Astrocyte (in vitro differentiated cells and primary cell): ENCODE results near the gene ACP6. TPM values are rescaled to one million over a fixed set of nuclear protein-coding genes. Genes with fewer than 3 reads are reported as not detected.

Experiments used
- DNase-seq: peaks from one replicate; pipeline ENCODE4 v3.0.0-alpha.2; 2010; ENCODE audit warnings: low read depth
- FAIRE-seq: peaks from 2 replicates; lab custom pipeline; 2011; peaks lifted over from hg19 to GRCh38; lab: Jason Lieb, UNC
- H2AFZ ChIP-seq: 2 replicates; pipeline ENCODE4 v1.6.0; 2012; ENCODE audit warnings: low read depth, low read length, inconsistent platforms
- H3K27ac ChIP-seq: 2 replicates; pipeline ENCODE4 v1.5.1; 2011; ENCODE audit warnings: low read depth, low read length, inconsistent platforms
- H3K27me3 ChIP-seq: 2 replicates; pipeline ENCODE4 v1.6.0; 2011; ENCODE audit warnings: low read length, inconsistent platforms; ENCODE audit not compliant: insufficient read depth
- H3K36me3 ChIP-seq: 2 replicates; pipeline ENCODE4 v1.5.1; 2011; ENCODE audit warnings: low read length, inconsistent platforms; ENCODE audit not compliant: insufficient read depth
- H3K4me1 ChIP-seq: 2 replicates; pipeline ENCODE4 v1.5.1; 2011; ENCODE audit warnings: low read length, inconsistent platforms; ENCODE audit not compliant: insufficient read depth
- H3K4me2 ChIP-seq: 2 replicates; pipeline ENCODE4 v1.6.0; 2012; ENCODE audit warnings: low read length, inconsistent platforms
- H3K4me3 ChIP-seq: 2 replicates; pipeline ENCODE4 v1.5.1; 2011; ENCODE audit warnings: low read depth, mild to moderate bottlenecking, low read length, inconsistent platforms; ENCODE audit not compliant: insufficient read depth
- H3K79me2 ChIP-seq: 2 replicates; pipeline ENCODE4 v1.6.0; 2012; ENCODE audit warnings: mild to moderate bottlenecking, low read length, inconsistent platforms; ENCODE audit not compliant: insufficient read depth
- H3K9ac ChIP-seq: 2 replicates; pipeline ENCODE4 v1.6.0; 2012; ENCODE audit warnings: mild to moderate bottlenecking, low read length, inconsistent platforms
- H3K9me3 ChIP-seq: 2 replicates; pipeline ENCODE4 v1.5.1; 2012; ENCODE audit warnings: low read depth, mild to moderate bottlenecking, low read length, inconsistent platforms; ENCODE audit not compliant: insufficient read depth
- H4K20me1 ChIP-seq: 2 replicates; pipeline ENCODE4 v1.6.0; 2012; ENCODE audit warnings: low read length, inconsistent platforms; ENCODE audit not compliant: insufficient read depth
- H3K27ac Mint-ChIP-seq: one replicate; pipeline ENCODE4 v1.8.0; 2021; ENCODE audit warnings: mild to moderate bottlenecking, mixed read lengths; ENCODE audit not compliant: unreplicated experiment
- H3K27me3 Mint-ChIP-seq: one replicate; pipeline ENCODE4 v1.8.0; 2021; ENCODE audit warnings: low read depth, mixed read lengths; ENCODE audit not compliant: unreplicated experiment
- H3K36me3 Mint-ChIP-seq: one replicate; pipeline ENCODE4 v1.8.0; 2021; ENCODE audit warnings: low read depth, mixed read lengths; ENCODE audit not compliant: unreplicated experiment
- H3K4me1 Mint-ChIP-seq: one replicate; pipeline ENCODE4 v1.8.0; 2021; ENCODE audit warnings: low read depth, mixed read lengths; ENCODE audit not compliant: unreplicated experiment
- H3K4me3 Mint-ChIP-seq: one replicate; pipeline ENCODE4 v1.8.0; 2021; ENCODE audit warnings: mild to moderate bottlenecking, moderate library complexity, mixed read lengths; ENCODE audit not compliant: unreplicated experiment
- H3K9me3 Mint-ChIP-seq: one replicate; pipeline ENCODE4 v1.8.0; 2021; ENCODE audit warnings: mild to moderate bottlenecking, mixed read lengths; ENCODE audit not compliant: unreplicated experiment
- EZH2 ChIP-seq: IDR thresholded peaks from 2 replicates; pipeline ENCODE4 v1.6.1; 2012; ENCODE audit warnings: mild to moderate bottlenecking, low read length, inconsistent platforms; ENCODE audit not compliant: insufficient read depth
- total RNA-seq: library from RNA; stranded (reverse); gene quantifications from 2 replicates; pipeline ENCODE4 v1.2.1, GENCODE V29; 2021
- TF ChIP-seq, protein P1 (sequence below): IDR thresholded peaks from 2 replicates; pipeline ENCODE4 v1.5.1; 2011; ENCODE audit warnings: low read depth, mild to moderate bottlenecking, inconsistent platforms, low read length, moderate library complexity; ENCODE audit not compliant: insufficient read depth

ACP6 gene
- total RNA-seq, 1 donor from 2014 or later: 17.5 TPM

DNA sequence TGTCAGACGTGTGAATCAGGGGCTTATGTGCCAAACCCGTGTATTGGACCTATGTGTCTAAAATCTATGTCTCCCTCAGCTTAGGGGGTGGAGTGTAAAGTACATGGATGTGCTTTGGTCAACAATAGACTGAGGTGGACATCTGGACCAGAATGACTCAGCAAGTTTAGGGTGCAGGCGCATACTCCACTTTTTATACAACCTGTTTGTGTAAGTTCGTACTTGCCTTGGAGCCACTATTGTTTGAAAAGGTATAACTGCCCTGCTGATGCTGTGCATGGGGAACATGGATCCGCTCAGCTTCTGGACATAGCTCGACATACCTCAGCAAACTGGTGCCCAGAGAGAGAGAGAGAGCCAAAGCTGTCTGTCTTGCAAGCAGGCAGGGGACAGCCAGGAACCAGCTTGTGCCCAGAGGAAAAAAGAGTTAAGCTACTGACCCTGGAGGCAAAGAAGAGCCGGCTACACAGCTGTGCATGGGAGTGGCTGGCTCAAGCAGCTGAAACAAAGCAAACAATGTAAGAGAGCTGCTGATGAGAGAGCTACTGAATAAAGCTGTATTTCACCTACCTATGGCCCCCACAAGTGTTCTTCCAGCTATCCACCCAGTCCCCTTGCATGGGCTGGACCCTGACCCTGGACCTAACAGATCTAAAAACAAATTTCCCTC, 48.8 kb upstream of the ACP6 start:
- Mint-ChIP-seq H3K27ac (no peak overlapping the region), H3K36me3 (no peaks in the 10 kb centered on the region), H3K9me3 (no peaks in the 10 kb centered on the region), H3K4me3 (no peak overlapping the region), H3K4me1 (no peaks in the 10 kb centered on the region), H3K27me3 (peaks cover 30% of the 10 kb centered on the region)
- Histone ChIP-seq H3K4me2 (no peak overlapping the region), H3K79me2 (no peaks in the 10 kb centered on the region), H3K27ac (no peak overlapping the region), H3K4me3 (no peak overlapping the region), H3K4me1 (no peaks in the 10 kb centered on the region), H2AFZ (no peak overlapping the region), H3K9ac (no peak overlapping the region), H3K36me3 (no peaks in the 10 kb centered on the region), H4K20me1 (no peaks in the 10 kb centered on the region), H3K9me3 (no peaks in the 10 kb centered on the region), H3K27me3 (no peaks in the 10 kb centered on the region)
- DNase-seq (no peak), FAIRE-seq (no peak)
- TF ChIP-seq EZH2: no peak
- TF ChIP-seq, protein P1, sequence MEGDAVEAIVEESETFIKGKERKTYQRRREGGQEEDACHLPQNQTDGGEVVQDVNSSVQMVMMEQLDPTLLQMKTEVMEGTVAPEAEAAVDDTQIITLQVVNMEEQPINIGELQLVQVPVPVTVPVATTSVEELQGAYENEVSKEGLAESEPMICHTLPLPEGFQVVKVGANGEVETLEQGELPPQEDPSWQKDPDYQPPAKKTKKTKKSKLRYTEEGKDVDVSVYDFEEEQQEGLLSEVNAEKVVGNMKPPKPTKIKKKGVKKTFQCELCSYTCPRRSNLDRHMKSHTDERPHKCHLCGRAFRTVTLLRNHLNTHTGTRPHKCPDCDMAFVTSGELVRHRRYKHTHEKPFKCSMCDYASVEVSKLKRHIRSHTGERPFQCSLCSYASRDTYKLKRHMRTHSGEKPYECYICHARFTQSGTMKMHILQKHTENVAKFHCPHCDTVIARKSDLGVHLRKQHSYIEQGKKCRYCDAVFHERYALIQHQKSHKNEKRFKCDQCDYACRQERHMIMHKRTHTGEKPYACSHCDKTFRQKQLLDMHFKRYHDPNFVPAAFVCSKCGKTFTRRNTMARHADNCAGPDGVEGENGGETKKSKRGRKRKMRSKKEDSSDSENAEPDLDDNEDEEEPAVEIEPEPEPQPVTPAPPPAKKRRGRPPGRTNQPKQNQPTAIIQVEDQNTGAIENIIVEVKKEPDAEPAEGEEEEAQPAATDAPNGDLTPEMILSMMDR: no peak

DNA sequence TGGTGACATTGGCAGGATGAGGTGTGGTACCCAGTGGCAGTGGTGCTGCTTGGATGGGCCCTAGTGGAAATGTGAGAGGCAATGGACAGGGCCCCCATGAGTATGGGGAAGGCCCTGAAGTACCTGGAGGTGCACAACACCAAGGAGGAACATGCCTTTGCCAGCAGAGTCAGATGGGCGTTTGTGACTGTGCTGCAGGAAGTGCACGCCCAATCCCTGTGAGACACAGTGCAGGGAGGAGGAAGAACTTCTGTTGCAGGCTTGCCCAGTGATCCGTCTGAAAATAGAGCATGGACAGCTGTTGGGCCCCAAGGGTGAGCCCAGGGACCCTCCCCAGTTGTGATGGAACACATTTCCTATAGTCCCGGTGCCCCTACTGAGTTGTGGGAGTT, 47.4 kb upstream of the ACP6 start:
- FAIRE-seq (no peak), DNase-seq (no peak)
- H3K4me3 Mint-ChIP-seq: no peak overlapping the region
- H3K9me3 ChIP-seq: no peaks in the 10 kb centered on the region
- H3K9me3 Mint-ChIP-seq: no peaks in the 10 kb centered on the region
- no peaks in the 10 kb centered on the region for H3K27me3 ChIP-seq
- no peaks in the 10 kb centered on the region for H4K20me1 ChIP-seq
- H3K4me2 ChIP-seq: no peak overlapping the region
- H3K36me3 Mint-ChIP-seq: no peaks in the 10 kb centered on the region
- H2AFZ ChIP-seq: no peak overlapping the region
- no peaks in the 10 kb centered on the region for H3K79me2 ChIP-seq
- TF ChIP-seq, protein P1: no peak
- no peak for TF ChIP-seq EZH2
- no peaks in the 10 kb centered on the region for H3K4me1 Mint-ChIP-seq
- no peak overlapping the region for H3K9ac ChIP-seq
- H3K4me3 ChIP-seq: no peak overlapping the region
- no peak overlapping the region for H3K27ac Mint-ChIP-seq
- no peaks in the 10 kb centered on the region for H3K4me1 ChIP-seq
- no peaks in the 10 kb centered on the region for H3K36me3 ChIP-seq
- H3K27me3 Mint-ChIP-seq: peaks cover 20% of the 10 kb centered on the region
- no peak overlapping the region for H3K27ac ChIP-seq

DNA sequence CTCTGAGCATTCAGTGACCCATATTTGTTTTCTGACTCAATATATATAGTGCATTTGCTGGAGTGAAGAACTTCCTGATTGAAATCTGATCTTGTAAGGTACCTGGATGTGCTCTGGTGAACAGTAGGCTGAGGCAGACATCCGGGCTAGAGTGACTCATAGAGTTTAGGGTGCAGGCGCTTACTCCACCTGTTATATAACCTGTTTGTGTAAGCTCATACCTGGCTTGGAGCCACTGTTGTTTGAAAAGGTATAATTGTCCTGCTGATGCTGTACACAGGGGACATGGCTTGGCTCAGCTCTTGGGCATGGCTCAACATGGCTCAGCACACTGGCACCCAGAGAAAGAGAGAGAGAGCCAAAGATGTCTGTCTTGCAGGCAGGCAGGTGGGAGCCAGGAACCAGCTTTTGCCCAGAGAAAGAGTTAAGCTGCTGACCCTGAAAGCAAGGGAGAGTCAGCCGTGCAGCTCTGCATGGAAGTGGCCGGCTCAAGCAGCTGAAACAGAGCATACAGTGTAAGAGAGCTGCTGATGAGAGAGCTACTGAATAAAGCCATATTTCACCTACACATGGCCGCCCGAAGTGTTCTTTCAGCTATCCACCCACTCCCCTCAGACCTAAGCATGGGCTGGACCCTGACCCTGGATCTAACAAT, 46.9 kb upstream of the ACP6 start:
- Mint-ChIP-seq H3K4me3 (no peak overlapping the region), H3K27ac (no peak overlapping the region), H3K36me3 (no peaks in the 10 kb centered on the region), H3K9me3 (no peaks in the 10 kb centered on the region), H3K4me1 (no peaks in the 10 kb centered on the region), H3K27me3 (peaks cover 20% of the 10 kb centered on the region)
- H3K4me1 ChIP-seq: no peaks in the 10 kb centered on the region
- H3K36me3 ChIP-seq: no peaks in the 10 kb centered on the region
- no peaks in the 10 kb centered on the region for H3K27me3 ChIP-seq
- H3K27ac ChIP-seq: no peak overlapping the region
- TF ChIP-seq EZH2: no peak
- TF ChIP-seq, protein P1: no peak
- H3K9ac ChIP-seq: no peak overlapping the region
- H3K79me2 ChIP-seq: no peaks in the 10 kb centered on the region
- no peak overlapping the region for H2AFZ ChIP-seq
- no peak overlapping the region for H3K4me3 ChIP-seq
- no peaks in the 10 kb centered on the region for H4K20me1 ChIP-seq
- DNase-seq (no peak), FAIRE-seq (no peak)
- no peak overlapping the region for H3K4me2 ChIP-seq
- H3K9me3 ChIP-seq: no peaks in the 10 kb centered on the region
